HL-60/S4 treated with retinoic acid at 250 ng/mL for 4 days and 3 days (cell line): ENCODE measurements around the gene CLDN5.
"Not testable (repeated sequence)": the region's sequence is repeated elsewhere in the genome, so short reads cannot be mapped to it uniquely, and the experiment has no call there.

Experiments used
- in situ Hi-C: fragments of 300-500 bp; cut with MboI; formaldehyde crosslinking; loops from 2 replicates; pipeline ENCODE4 v1.7.0; 2022; ENCODE audit warnings: low sequenced_read_pairs

Gene CLDN5

GRCh38 chr22:19548964-19549363, 24.8 kb upstream of the CLDN5 start:
- in situ Hi-C loops, result no loop called here

DNA sequence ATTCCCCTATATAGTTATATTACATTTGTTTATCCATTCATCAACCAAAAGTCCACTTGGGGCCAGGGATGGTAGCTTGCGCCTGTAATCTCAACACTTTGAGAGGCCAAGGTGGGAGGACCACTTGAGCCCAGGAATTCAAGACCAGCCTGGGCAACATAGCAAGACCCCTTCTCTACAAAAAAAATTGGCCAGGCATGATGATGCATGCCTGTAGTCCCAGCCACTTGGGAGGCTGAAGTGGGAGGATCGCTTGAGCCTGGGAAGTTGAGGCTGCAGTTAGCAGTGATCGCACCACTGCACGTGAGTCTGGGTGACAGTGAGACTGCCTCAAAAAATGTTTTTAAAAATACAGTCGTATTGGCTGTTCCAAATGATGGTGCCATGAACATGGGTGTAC, 24.2 kb upstream of the CLDN5 start:
- in situ Hi-C loops, result not testable (repeated sequence)

DNA sequence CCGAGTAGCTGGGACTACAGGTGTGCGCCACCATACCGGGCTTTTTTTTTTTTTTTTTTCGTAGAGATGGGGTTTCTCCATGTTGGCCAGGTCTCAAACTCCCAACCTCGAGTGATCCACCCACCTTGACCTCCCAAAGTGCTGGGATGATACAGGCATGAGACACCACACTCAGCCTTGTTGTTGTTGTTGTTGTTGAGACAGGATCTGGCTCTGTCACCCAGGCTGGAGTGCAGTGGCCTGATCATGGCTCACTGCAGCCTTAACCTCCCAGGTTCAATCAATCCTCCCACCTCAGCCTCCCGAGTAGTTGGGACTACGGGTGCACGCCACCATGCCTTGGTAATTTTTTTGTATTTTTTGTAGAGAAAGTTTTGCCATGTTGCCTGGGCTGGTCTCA, 23.4 kb upstream of the CLDN5 start:
- in situ Hi-C loops, result no loop called here

DNA sequence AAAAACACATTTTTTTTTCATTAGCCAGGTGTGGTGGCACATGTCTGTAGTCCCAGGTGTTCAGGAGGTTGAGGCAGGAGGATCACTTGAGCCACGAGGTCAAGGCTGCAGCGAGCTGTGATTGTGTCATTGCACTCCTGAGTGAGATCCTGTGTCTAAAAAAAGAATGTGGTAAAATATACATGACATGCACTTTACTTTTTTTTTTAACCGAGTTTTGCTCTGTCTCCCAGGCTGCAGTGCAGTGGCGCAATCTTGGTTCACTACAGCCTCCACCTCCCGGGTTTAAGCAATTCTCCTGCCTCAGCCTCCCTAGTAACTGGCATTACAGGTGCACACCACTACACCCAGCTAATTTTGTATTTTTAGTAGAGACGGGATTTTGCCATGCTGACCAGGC, 22.5 kb upstream of the CLDN5 start:
- in situ Hi-C loops, result no loop called here

- in situ Hi-C loops, result no loop called here
Measured at GRCh38 chr22:19545935-19546207, 21.7 kb upstream of the CLDN5 start.

- in situ Hi-C loops, result no loop called here
Measured at GRCh38 chr22:19543970-19544708, 19.9 kb upstream of the CLDN5 start.

DNA sequence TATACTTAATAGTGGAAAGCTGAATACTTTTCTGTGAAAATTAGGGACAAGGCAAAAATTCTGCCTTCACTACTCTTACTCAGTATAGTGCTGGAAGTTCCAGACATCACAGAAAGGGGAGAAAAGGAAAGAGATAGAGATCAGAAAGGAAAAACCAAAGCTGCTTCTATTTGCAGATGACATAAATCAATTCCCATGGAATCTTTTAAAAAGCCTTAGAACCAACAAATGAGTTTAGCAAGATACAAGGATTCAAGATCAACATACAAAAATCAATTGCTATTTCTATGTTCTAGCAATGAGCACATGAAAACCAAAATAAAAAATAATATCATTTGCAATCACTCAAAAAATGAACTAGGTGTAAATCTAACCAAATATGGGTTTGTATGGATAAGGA, 16.2 kb upstream of the CLDN5 start:
- in situ Hi-C loops, result no loop called here

- in situ Hi-C loops, result no loop called here
Measured at GRCh38 chr22:19537941-19538488, 13.8 kb upstream of the CLDN5 start.

- in situ Hi-C loops, result no loop called here
Measured at GRCh38 chr22:19536564-19536963, 12.4 kb upstream of the CLDN5 start.

GRCh38 chr22:19535001-19535400, 10.8 kb upstream of the CLDN5 start:
- in situ Hi-C loops, result no loop called here

DNA sequence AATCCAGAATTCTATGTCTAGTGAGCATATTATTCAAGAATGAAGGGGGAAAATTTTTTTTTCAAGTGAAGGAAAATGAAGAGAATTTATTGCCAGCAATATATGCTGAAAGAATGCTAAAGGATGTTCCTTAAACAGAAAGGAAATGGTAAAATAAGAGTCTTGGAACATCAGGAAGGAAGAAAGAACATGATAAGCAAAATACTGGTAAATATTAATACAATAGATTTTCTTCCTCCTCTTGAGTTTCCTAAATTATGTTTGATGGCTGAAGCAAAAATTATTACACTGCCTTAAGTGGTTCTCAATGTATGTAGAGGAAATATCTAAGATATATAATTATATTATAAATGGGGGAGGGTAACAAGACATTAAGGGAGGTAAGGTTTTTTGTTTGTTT, 9.6 kb upstream of the CLDN5 start:
- in situ Hi-C loops, result no loop called here

- in situ Hi-C loops, result no loop called here
Measured at GRCh38 chr22:19533049-19533626, 8.9 kb upstream of the CLDN5 start.

DNA sequence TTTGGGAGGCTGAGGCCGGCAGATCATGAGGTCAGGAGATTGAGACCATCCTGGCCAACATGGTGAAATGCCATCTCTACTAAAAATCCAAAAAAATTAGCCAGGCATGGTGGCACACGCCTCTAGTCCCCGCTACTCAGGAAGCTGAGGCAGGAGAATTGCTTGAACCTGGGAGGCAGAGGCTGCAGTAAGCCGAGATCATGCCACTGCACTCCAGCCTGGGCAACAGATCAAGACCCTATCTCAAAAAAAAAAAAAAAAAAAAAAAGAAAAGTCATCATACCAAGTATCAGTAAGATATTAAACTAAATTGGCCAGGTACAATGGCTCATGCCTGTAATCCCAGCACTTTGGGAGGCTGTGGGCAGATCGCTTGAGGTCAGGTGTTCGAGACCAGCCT, 7.1 kb upstream of the CLDN5 start:
- in situ Hi-C loops, result not testable (repeated sequence)

DNA sequence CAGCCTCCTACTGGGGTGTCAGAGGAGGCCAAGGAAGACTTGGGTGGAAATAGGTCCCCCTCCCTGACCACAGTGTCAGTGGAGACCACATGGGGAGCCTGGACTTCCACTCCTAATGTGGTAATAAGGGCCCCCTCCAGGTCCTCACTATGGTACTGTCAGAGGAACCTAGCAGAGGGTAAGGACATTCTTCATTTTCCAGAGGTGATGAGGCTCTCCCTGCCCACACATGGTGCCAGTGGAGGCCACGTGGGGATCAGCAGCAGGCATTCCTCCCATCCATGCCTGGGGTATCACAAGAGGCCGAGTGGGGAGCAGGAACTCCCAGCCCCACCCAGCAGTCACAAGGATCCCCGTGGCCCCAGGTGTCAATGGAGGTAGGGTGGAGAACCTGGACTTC, 6.5 kb upstream of the CLDN5 start:
- in situ Hi-C loops, result no loop called here

DNA sequence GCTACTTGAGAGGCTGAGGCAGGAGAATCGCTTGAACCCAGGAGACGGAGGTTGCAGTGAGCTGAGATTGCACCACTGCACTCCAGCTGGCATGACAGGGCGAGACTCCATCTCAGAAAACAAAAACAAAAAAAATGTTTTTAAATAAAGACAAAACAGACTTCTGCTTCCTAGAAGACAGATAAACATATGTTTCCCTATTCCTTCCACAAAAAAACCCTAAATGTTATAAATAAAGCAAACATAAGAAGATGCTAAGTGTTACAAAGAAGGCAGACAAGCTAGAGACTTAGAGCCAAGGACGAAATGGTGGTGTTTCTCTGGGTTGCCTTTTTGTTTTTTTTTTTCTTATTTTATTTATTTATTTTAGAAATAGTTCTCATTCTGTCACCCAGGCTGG, 5.6 kb upstream of the CLDN5 start:
- in situ Hi-C loops, result no loop called here

- in situ Hi-C loops, result no loop called here
Measured at GRCh38 chr22:19527861-19528417, 3.7 kb upstream of the CLDN5 start.

DNA sequence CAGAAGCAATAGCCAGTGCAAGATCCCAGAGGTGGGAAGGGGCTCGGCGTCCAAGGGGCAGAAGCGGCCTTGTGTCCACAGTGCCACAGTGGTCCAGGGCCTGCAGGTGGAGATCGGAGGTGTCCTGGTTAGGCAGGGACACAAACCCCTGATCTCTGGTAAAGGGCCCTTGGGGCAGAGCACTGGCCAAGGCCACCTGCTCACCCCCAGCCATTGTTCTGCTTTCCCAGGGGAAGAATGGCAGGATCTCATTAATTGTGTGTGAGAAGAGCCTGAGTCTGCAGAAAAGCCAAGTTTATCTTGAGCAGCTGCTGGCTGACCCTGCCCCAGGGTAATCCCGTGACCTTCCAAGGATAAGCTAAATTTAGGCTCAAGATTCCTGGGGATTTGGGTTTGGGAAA, 3.1 kb upstream of the CLDN5 start:
- in situ Hi-C loops, result no loop called here

DNA sequence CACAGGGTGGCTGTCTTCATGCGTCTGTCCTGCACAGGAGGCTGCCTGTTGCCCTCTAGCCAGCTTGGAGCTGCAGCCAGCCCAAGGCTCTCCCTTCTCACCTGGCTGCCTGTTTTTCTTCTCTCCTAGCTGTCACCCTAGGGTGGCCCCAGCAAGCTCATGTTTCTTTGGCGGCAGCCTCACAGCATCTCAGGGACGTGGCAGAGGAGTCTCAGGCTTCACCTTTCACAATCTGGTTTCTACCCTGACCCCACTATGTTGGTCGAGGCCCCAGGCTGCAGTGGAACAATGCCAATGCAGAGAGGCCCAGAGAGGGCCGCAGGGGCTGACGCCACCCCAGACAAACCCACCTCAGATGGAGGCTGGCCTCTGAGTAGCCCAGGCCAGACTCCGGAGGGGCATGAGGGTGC, 2.5 kb upstream of the CLDN5 start:
- in situ Hi-C loops, result no loop called here

DNA sequence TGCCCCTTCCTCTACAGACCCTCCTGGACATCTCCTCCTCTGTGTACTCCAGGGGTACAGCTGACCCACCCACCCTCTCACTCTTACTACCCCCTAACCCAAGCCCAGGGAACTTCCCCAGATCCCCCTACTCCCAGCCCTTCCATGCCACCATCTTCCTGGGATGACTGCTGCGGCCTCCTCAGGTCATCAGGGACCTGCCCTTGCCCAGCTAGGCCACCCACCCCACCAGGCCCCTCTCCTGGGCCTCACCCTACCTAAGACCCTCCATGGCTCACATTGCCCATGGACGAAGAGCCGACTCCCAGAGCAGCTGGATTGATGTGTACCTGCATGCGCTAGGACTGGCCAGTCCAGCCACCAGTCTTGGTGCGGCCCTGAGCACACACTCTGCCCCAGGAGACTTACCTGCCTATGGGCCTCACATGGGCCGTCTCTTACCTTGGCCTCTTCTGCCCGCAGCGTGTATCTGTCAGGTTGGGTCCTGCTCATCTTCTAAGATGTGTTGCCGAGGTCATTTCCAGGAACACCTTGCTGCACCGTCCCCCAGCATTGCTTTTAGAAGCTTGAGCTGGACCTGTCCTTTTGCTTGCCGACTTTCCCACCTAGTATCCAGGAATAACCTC, 2.0 kb upstream of the CLDN5 start:
- in situ Hi-C loops, result no loop called here

GRCh38 chr22:19525666-19526065, 1.5 kb upstream of the CLDN5 start:
- in situ Hi-C loops, result no loop called here

DNA sequence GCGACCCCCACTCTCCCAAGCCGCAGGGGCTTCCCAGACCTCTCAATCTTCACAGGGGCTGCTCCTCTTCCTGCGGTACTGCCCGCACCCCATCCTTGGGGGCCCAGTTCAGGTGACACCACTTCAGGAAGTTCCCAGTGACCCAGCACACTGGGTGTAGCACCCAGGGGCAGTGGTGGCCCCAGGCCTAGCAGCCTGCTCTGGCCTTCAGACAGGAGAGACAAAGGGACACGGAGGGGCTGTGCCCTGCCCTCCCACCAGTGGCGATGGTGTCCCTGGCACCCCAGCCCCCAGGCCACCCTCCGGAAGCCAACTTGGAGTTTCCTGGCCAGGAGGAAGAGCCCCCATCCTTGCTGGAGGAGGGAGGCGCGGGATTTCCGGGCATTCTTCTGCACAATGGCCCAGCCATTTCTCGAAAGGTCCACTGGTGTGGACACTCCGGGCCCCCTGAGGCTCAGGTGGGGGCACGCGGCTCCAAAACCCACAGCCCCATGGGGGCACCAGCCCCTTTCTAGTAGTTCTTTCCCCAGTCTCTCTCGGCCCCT, 978 bp upstream of the CLDN5 start:
- in situ Hi-C loops, result no loop called here
